GM23338 (cell line): ENCODE measurements around the gene IZUMO3. TPM values are rescaled to one million over a fixed set of nuclear protein-coding genes. Genes with fewer than 3 reads are reported as not detected.

Experiments used
- ATAC-seq: fragments of 200-7000 bp; cut with Tn5 transposase; 3 replicates; pipeline ENCODE4 v1.9.1; 2020
- DNase-seq: peaks from one replicate; pipeline ENCODE4 v3.0.0-alpha.2; 2015; ENCODE audit warnings: low spot score
- H2AFZ ChIP-seq: fragments of 200-600 bp; sonication (generic); 2 replicates; pipeline ENCODE4 v1.8.0; 2016; ENCODE audit warnings: antibody characterized with exemption, mild to moderate bottlenecking, moderate library complexity
- H3F3A ChIP-seq: fragments of 200-600 bp; sonication (generic); replicated peaks from 2 replicates; pipeline ENCODE4 v1.8.0; 2017; ENCODE audit warnings: antibody characterized with exemption, mixed run types, low read depth
- H3K27ac ChIP-seq: fragments of 200-600 bp; sonication (generic); 2 replicates; pipeline ENCODE4 v1.6.1; 2016; ENCODE audit warnings: low read depth
- H3K27me3 ChIP-seq: fragments of 200-600 bp; sonication (generic); 2 replicates; pipeline ENCODE4 v1.8.0; 2016; ENCODE audit warnings: mild to moderate bottlenecking, mixed run types, moderate library complexity; ENCODE audit not compliant: insufficient read depth
- H3K36me3 ChIP-seq: fragments of 200-600 bp; sonication (generic); 2 replicates; pipeline ENCODE4 v1.8.0; 2016; ENCODE audit warnings: mild to moderate bottlenecking; ENCODE audit not compliant: insufficient read depth
- H3K4me1 ChIP-seq: fragments of 200-600 bp; sonication (generic); 2 replicates; pipeline ENCODE4 v1.8.0; 2016; ENCODE audit warnings: mild to moderate bottlenecking, moderate library complexity; ENCODE audit not compliant: insufficient read depth
- H3K4me2 ChIP-seq: fragments of 200-600 bp; sonication (generic); 2 replicates; pipeline ENCODE4 v1.7.1; 2017; ENCODE audit warnings: mixed run types
- H3K4me3 ChIP-seq: fragments of 200-600 bp; sonication (generic); 2 replicates; pipeline ENCODE4 v1.6.1; 2016; ENCODE audit warnings: mixed run types
- H3K79me2 ChIP-seq: fragments of 200-600 bp; sonication (generic); replicated peaks from 2 replicates; pipeline ENCODE4 v1.8.0; 2017; ENCODE audit warnings: mild to moderate bottlenecking; ENCODE audit not compliant: insufficient read depth
- H3K9me2 ChIP-seq: fragments of 200-600 bp; sonication (generic); 2 replicates; pipeline ENCODE4 v1.8.0; 2017; ENCODE audit not compliant: insufficient read depth
- H4K20me1 ChIP-seq: fragments of 200-600 bp; sonication (generic); replicated peaks from 2 replicates; pipeline ENCODE4 v1.8.0; 2017; ENCODE audit warnings: mild to moderate bottlenecking; ENCODE audit not compliant: insufficient read depth
- H3K27ac Mint-ChIP-seq: 2 replicates; pipeline ENCODE4 v1.8.0; 2020; ENCODE audit warnings: inconsistent platforms, mild to moderate bottlenecking, moderate library complexity, mixed read lengths
- H3K27me3 Mint-ChIP-seq: 3 replicates; pipeline ENCODE4 v1.8.0; 2022; ENCODE audit warnings: low read depth, mild to moderate bottlenecking, moderate library complexity, mixed read lengths, inconsistent platforms; ENCODE audit not compliant: insufficient read depth, poor library complexity
- H3K36me3 Mint-ChIP-seq: 3 replicates; pipeline ENCODE4 v1.8.0; 2021; ENCODE audit warnings: low read depth, mild to moderate bottlenecking, inconsistent platforms, moderate library complexity, mixed read lengths
- H3K4me1 Mint-ChIP-seq: 3 replicates; pipeline ENCODE4 v1.8.0; 2020; ENCODE audit warnings: mild to moderate bottlenecking, inconsistent platforms, mixed read lengths
- H3K4me3 Mint-ChIP-seq: 3 replicates; pipeline ENCODE4 v1.8.0; 2021; ENCODE audit warnings: moderate library complexity, mild to moderate bottlenecking, inconsistent platforms, mixed read lengths
- H3K9me3 Mint-ChIP-seq: 3 replicates; pipeline ENCODE4 v1.8.0; 2020; ENCODE audit warnings: moderate library complexity, mild to moderate bottlenecking, inconsistent platforms, mixed read lengths
- CREB1 ChIP-seq: fragments of 250-450 bp; sonication (Bioruptor Pico); IDR thresholded peaks from 2 replicates; pipeline ENCODE4 v1.5.0; 2020; ENCODE audit warnings: low read depth, mild to moderate bottlenecking, moderate library complexity
- CTCF ChIP-seq, 2 experiments: fragments of 200-600 bp in 1 of 2; sonication (generic) in 1 of 2; conservative IDR thresholded peaks; 2 replicates each; pipeline versions ENCODE4 v1.5.1 to v1.6.1; 2016 to 2017; ENCODE audit warnings: antibody characterized with exemption in 2 of 2, low read depth in 2 of 2, mild to moderate bottlenecking in 2 of 2, moderate library complexity in 1 of 2
- EZH2 ChIP-seq: fragments of 200-600 bp; sonication (generic); IDR thresholded peaks from one replicate; pipeline ENCODE4 v1.8.0; 2017; ENCODE audit warnings: antibody characterized with exemption, mild to moderate bottlenecking, low read depth; ENCODE audit not compliant: unreplicated experiment
- EZH2phosphoT487 ChIP-seq: fragments of 200-600 bp; sonication (generic); IDR thresholded peaks from one replicate; pipeline ENCODE4 v1.8.1; 2018; ENCODE audit warnings: antibody characterized with exemption; ENCODE audit not compliant: unreplicated experiment
- JUNB ChIP-seq: IDR thresholded peaks from one replicate; pipeline ENCODE4 v1.6.1; 2016; ENCODE audit warnings: antibody characterized with exemption; ENCODE audit not compliant: unreplicated experiment
- NANOG ChIP-seq: IDR thresholded peaks from 2 replicates; pipeline ENCODE4 v1.6.1; 2016; ENCODE audit warnings: antibody characterized with exemption, borderline replicate concordance
- POLR2AphosphoS5 ChIP-seq: IDR thresholded peaks from 2 replicates; pipeline ENCODE4 v1.6.1; 2016; ENCODE audit warnings: antibody characterized with exemption, low read depth
- REST ChIP-seq: IDR thresholded peaks from one replicate; pipeline ENCODE4 v1.6.1; 2018; ENCODE audit warnings: antibody characterized with exemption; ENCODE audit not compliant: unreplicated experiment
- STAT1 ChIP-seq: IDR thresholded peaks from one replicate; pipeline ENCODE4 v1.6.1; 2016; ENCODE audit warnings: antibody characterized with exemption; ENCODE audit not compliant: unreplicated experiment
- ZNF114 ChIP-seq: fragments of 250-450 bp; sonication (Bioruptor Pico); IDR thresholded peaks from 2 replicates; pipeline ENCODE4 v1.5.0; 2020; ENCODE audit warnings: mild to moderate bottlenecking, moderate library complexity
- ZNF331 ChIP-seq: fragments of 250-450 bp; sonication (Bioruptor Pico); IDR thresholded peaks from 2 replicates; pipeline ENCODE4 v1.5.0; 2020; ENCODE audit warnings: low read depth, mild to moderate bottlenecking, moderate library complexity
- ZNF462 ChIP-seq: fragments of 250-450 bp; sonication (Bioruptor Pico); IDR thresholded peaks from 2 replicates; pipeline ENCODE4 v1.5.0; 2020; ENCODE audit warnings: mild to moderate bottlenecking, moderate library complexity
- polyA plus RNA-seq: library from polyadenylated mRNA; unstranded; fragments of >200 nt; fragmentation: Nextera tagmentation; extraction: Ambion mirVana; gene quantifications from 2 replicates; pipeline ENCODE4 v1.2.1, GENCODE V29; 2016
- total RNA-seq: library from RNA; depleted of rRNA; stranded (reverse); fragments of >200 nt; shearing (Covaris generic); gene quantifications from 2 replicates; pipeline ENCODE4 v1.2.3, GENCODE V29; 2014
- TF ChIP-seq, protein P1 (sequence below): IDR thresholded peaks from 2 replicates; pipeline ENCODE4 v1.6.1; 2016; ENCODE audit warnings: antibody characterized with exemption

IZUMO3 gene
- total and polyA plus RNA-seq, 2 experiments from 2014 or later, result not detected

DNA sequence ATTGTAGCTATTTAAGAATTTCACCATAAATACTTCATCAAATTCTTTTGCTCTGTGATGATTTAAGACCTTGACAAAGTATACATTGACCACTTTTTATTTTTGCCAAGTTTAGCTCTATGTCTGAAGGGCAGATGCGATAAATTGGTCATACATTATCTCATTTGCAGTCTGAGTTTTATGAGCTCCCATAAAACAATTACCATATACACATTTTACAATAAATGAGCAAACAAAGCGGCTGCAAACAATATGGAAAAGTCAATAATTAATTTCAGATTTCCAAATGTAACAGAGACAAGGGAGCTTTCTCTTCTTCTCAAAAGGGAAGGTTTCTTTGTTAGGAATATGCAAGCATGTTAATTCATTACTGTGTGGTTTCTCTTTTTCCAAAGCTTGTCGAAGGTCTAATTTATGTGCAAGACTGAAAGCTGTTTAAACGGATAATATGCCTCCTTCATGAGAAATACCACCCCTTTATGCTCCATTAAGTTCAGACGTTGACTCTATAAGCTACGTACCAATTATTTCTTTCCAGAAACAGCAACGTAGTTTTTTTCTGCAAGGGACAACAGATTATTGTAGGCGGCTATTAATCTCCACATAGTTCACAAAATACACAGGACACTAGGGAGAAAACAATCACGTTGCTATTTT is 7.0 kb upstream of the IZUMO3 start:
- Histone ChIP-seq H3K4me1 (no peaks in the 10 kb centered on the region), H3K79me2 (no peaks in the 10 kb centered on the region), H3K4me3 (no peak overlapping the region), H3K27ac (no peak overlapping the region), H2AFZ (no peak overlapping the region), H3K27me3 (no peaks in the 10 kb centered on the region), H4K20me1 (no peaks in the 10 kb centered on the region), H3K36me3 (no peaks in the 10 kb centered on the region), H3K9me2 (no peaks in the 10 kb centered on the region), H3F3A (no peaks in the 10 kb centered on the region), H3K4me2 (no peak overlapping the region)
- Mint-ChIP-seq H3K27ac (no peak overlapping the region), H3K36me3 (no peaks in the 10 kb centered on the region), H3K4me3 (no peak overlapping the region), H3K4me1 (no peaks in the 10 kb centered on the region), H3K9me3 (no peaks in the 10 kb centered on the region), H3K27me3 (peaks cover 1% of the 10 kb centered on the region)
- ATAC-seq (no peak), DNase-seq (no peak)
- TF ChIP-seq, protein P1, sequence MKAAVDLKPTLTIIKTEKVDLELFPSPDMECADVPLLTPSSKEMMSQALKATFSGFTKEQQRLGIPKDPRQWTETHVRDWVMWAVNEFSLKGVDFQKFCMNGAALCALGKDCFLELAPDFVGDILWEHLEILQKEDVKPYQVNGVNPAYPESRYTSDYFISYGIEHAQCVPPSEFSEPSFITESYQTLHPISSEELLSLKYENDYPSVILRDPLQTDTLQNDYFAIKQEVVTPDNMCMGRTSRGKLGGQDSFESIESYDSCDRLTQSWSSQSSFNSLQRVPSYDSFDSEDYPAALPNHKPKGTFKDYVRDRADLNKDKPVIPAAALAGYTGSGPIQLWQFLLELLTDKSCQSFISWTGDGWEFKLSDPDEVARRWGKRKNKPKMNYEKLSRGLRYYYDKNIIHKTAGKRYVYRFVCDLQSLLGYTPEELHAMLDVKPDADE, result no peak
- TF ChIP-seq ZNF331 (CRISPR knock-in tag) (no peak), NANOG (no peak), STAT1 (no peak), REST (no peak), POLR2AphosphoS5 (no peak), CTCF (conservative IDR thresholded peaks at IDR 0.05; ENCODE audit: low read depth in 2 of 2) (no peak), CREB1 (CRISPR knock-in tag) (no peak), EZH2 (no peak), ZNF462 (CRISPR knock-in tag) (no peak), ZNF114 (CRISPR knock-in tag) (no peak), JUNB (no peak), EZH2phosphoT487 (no peak)
